GM23338 (cell line): ENCODE results near the gene NIPAL1. TPM values are rescaled to one million over a fixed set of nuclear protein-coding genes. Genes with fewer than 3 reads are reported as not detected.

ENCODE experiments used
- ATAC-seq: fragments of 200-7000 bp; cut with Tn5 transposase; 3 replicates; pipeline ENCODE4 v1.9.1; 2020
- DNase-seq: peaks from one replicate; pipeline ENCODE4 v3.0.0-alpha.2; 2015; ENCODE audit warnings: low spot score
- H2AFZ ChIP-seq: fragments of 200-600 bp; sonication (generic); 2 replicates; pipeline ENCODE4 v1.8.0; 2016; ENCODE audit warnings: antibody characterized with exemption, mild to moderate bottlenecking, moderate library complexity
- H3F3A ChIP-seq: fragments of 200-600 bp; sonication (generic); replicated peaks from 2 replicates; pipeline ENCODE4 v1.8.0; 2017; ENCODE audit warnings: antibody characterized with exemption, mixed run types, low read depth
- H3K27ac ChIP-seq: fragments of 200-600 bp; sonication (generic); 2 replicates; pipeline ENCODE4 v1.6.1; 2016; ENCODE audit warnings: low read depth
- H3K27me3 ChIP-seq: fragments of 200-600 bp; sonication (generic); 2 replicates; pipeline ENCODE4 v1.8.0; 2016; ENCODE audit warnings: mild to moderate bottlenecking, mixed run types, moderate library complexity; ENCODE audit not compliant: insufficient read depth
- H3K36me3 ChIP-seq: fragments of 200-600 bp; sonication (generic); 2 replicates; pipeline ENCODE4 v1.8.0; 2016; ENCODE audit warnings: mild to moderate bottlenecking; ENCODE audit not compliant: insufficient read depth
- H3K4me1 ChIP-seq: fragments of 200-600 bp; sonication (generic); 2 replicates; pipeline ENCODE4 v1.8.0; 2016; ENCODE audit warnings: mild to moderate bottlenecking, moderate library complexity; ENCODE audit not compliant: insufficient read depth
- H3K4me2 ChIP-seq: fragments of 200-600 bp; sonication (generic); 2 replicates; pipeline ENCODE4 v1.7.1; 2017; ENCODE audit warnings: mixed run types
- H3K4me3 ChIP-seq: fragments of 200-600 bp; sonication (generic); 2 replicates; pipeline ENCODE4 v1.6.1; 2016; ENCODE audit warnings: mixed run types
- H3K79me2 ChIP-seq: fragments of 200-600 bp; sonication (generic); replicated peaks from 2 replicates; pipeline ENCODE4 v1.8.0; 2017; ENCODE audit warnings: mild to moderate bottlenecking; ENCODE audit not compliant: insufficient read depth
- H3K9me2 ChIP-seq: fragments of 200-600 bp; sonication (generic); 2 replicates; pipeline ENCODE4 v1.8.0; 2017; ENCODE audit not compliant: insufficient read depth
- H4K20me1 ChIP-seq: fragments of 200-600 bp; sonication (generic); replicated peaks from 2 replicates; pipeline ENCODE4 v1.8.0; 2017; ENCODE audit warnings: mild to moderate bottlenecking; ENCODE audit not compliant: insufficient read depth
- H3K27ac Mint-ChIP-seq: 2 replicates; pipeline ENCODE4 v1.8.0; 2020; ENCODE audit warnings: inconsistent platforms, mild to moderate bottlenecking, moderate library complexity, mixed read lengths
- H3K27me3 Mint-ChIP-seq: 3 replicates; pipeline ENCODE4 v1.8.0; 2022; ENCODE audit warnings: low read depth, mild to moderate bottlenecking, moderate library complexity, mixed read lengths, inconsistent platforms; ENCODE audit not compliant: insufficient read depth, poor library complexity
- H3K36me3 Mint-ChIP-seq: 3 replicates; pipeline ENCODE4 v1.8.0; 2021; ENCODE audit warnings: low read depth, mild to moderate bottlenecking, inconsistent platforms, moderate library complexity, mixed read lengths
- H3K4me1 Mint-ChIP-seq: 3 replicates; pipeline ENCODE4 v1.8.0; 2020; ENCODE audit warnings: mild to moderate bottlenecking, inconsistent platforms, mixed read lengths
- H3K4me3 Mint-ChIP-seq: 3 replicates; pipeline ENCODE4 v1.8.0; 2021; ENCODE audit warnings: moderate library complexity, mild to moderate bottlenecking, inconsistent platforms, mixed read lengths
- H3K9me3 Mint-ChIP-seq: 3 replicates; pipeline ENCODE4 v1.8.0; 2020; ENCODE audit warnings: moderate library complexity, mild to moderate bottlenecking, inconsistent platforms, mixed read lengths
- EZH2phosphoT487 ChIP-seq: fragments of 200-600 bp; sonication (generic); IDR thresholded peaks from one replicate; pipeline ENCODE4 v1.8.1; 2018; ENCODE audit warnings: antibody characterized with exemption; ENCODE audit not compliant: unreplicated experiment
- JUNB ChIP-seq: IDR thresholded peaks from one replicate; pipeline ENCODE4 v1.6.1; 2016; ENCODE audit warnings: antibody characterized with exemption; ENCODE audit not compliant: unreplicated experiment
- NANOG ChIP-seq: IDR thresholded peaks from 2 replicates; pipeline ENCODE4 v1.6.1; 2016; ENCODE audit warnings: antibody characterized with exemption, borderline replicate concordance
- POLR2AphosphoS5 ChIP-seq: IDR thresholded peaks from 2 replicates; pipeline ENCODE4 v1.6.1; 2016; ENCODE audit warnings: antibody characterized with exemption, low read depth
- ZNF114 ChIP-seq: fragments of 250-450 bp; sonication (Bioruptor Pico); IDR thresholded peaks from 2 replicates; pipeline ENCODE4 v1.5.0; 2020; ENCODE audit warnings: mild to moderate bottlenecking, moderate library complexity
- ZNF462 ChIP-seq: fragments of 250-450 bp; sonication (Bioruptor Pico); IDR thresholded peaks from 2 replicates; pipeline ENCODE4 v1.5.0; 2020; ENCODE audit warnings: mild to moderate bottlenecking, moderate library complexity
- polyA plus RNA-seq: library from polyadenylated mRNA; unstranded; fragments of >200 nt; fragmentation: Nextera tagmentation; extraction: Ambion mirVana; gene quantifications from 2 replicates; pipeline ENCODE4 v1.2.1, GENCODE V29; 2016
- total RNA-seq: library from RNA; depleted of rRNA; stranded (reverse); fragments of >200 nt; shearing (Covaris generic); gene quantifications from 2 replicates; pipeline ENCODE4 v1.2.3, GENCODE V29; 2014

The NIPAL1 gene
- total and polyA plus RNA-seq, 2 experiments from 2014 or later: 5.3 to 8.2 TPM

GRCh38 chr4:48047896-48048295 is 31.3 kb downstream of the NIPAL1 start:
- Mint-ChIP-seq H3K27ac (no peak overlapping the region), H3K27me3 (no peaks in the 10 kb centered on the region), H3K4me3 (no peak overlapping the region), H3K4me1 (peaks cover 11% of the 10 kb centered on the region), H3K9me3 (peaks cover 2% of the 10 kb centered on the region; the same call in 1 of the 3 replicates), H3K36me3 (no peaks in the 10 kb centered on the region; the same call in 2 of the 3 replicates)
- Histone ChIP-seq H3K4me1 (peaks cover 6% of the 10 kb centered on the region; the same call in 1 of the 2 replicates), H3K4me2 (no peak overlapping the region), H3K36me3 (no peaks in the 10 kb centered on the region; the same call in 1 of the 2 replicates), H3K4me3 (no peak overlapping the region), H3K27ac (no peak overlapping the region), H2AFZ (0 out of 2 replicates have a peak overlapping the region, but pooled peaks have one; percentile 59), H3K27me3 (no peaks in the 10 kb centered on the region), H3F3A (0 out of 2 replicates have a peak, but pooled peaks cover 5% of the 10 kb centered on the region), H4K20me1 (no peaks in the 10 kb centered on the region), H3K79me2 (no peaks in the 10 kb centered on the region), H3K9me2 (peaks cover 15% of the 10 kb centered on the region)
- TF ChIP-seq NANOG (no peak), ZNF462 (CRISPR knock-in tag) (no peak), ZNF114 (CRISPR knock-in tag) (no peak), POLR2AphosphoS5 (no peak), EZH2phosphoT487 (no peak)
- DNase-seq: no peak
- ATAC-seq: no peak

- H3K27ac Mint-ChIP-seq: no peak overlapping the region
- no peak for ATAC-seq
- H3K27me3 Mint-ChIP-seq: no peaks in the 10 kb centered on the region
- no peak for TF ChIP-seq EZH2phosphoT487
- no peak for TF ChIP-seq ZNF462 (CRISPR knock-in tag)
- no peak for TF ChIP-seq JUNB
Measured at GRCh38 chr4:48049483-48049882, 32.9 kb downstream of the NIPAL1 start.

More at GRCh38 chr4:48049483-48049882, 32.9 kb downstream of the NIPAL1 start:
- H3K4me1 ChIP-seq: no peaks in the 10 kb centered on the region; the same call in 1 of the 2 replicates
- no peaks in the 10 kb centered on the region for H3F3A ChIP-seq
- H3K4me2 ChIP-seq: no peak overlapping the region
- peaks cover 15% of the 10 kb centered on the region for H3K9me2 ChIP-seq
- Mint-ChIP-seq H3K9me3 (peaks cover 2% of the 10 kb centered on the region; the same call in 1 of the 3 replicates), H3K4me1 (peaks cover 6% of the 10 kb centered on the region; the same call in 1 of the 3 replicates), H3K36me3 (no peaks in the 10 kb centered on the region; the same call in 2 of the 3 replicates), H3K4me3 (no peak overlapping the region)
- H2AFZ ChIP-seq: peak overlapping the region; percentile 78; the same call in 1 of the 2 replicates
- H3K27ac ChIP-seq: no peak overlapping the region
- no peaks in the 10 kb centered on the region for H4K20me1 ChIP-seq
- no peaks in the 10 kb centered on the region for H3K27me3 ChIP-seq
- H3K4me3 ChIP-seq: no peak overlapping the region
- no peak for DNase-seq
- no peaks in the 10 kb centered on the region; the same call in 1 of the 2 replicates for H3K36me3 ChIP-seq
- H3K79me2 ChIP-seq: no peaks in the 10 kb centered on the region
